Gastrocnemius medialis (tissue), 4 donors: ENCODE results near the gene YPEL5.

Experiments
- CTCF ChIP-seq, 5 experiments: fragments of 450-650 bp in 3 of 5; fragments of 200-600 bp in 2 of 5; sonication (generic) in 2 of 5; IDR thresholded peaks in 4 of 5; conservative IDR thresholded peaks in 1 of 5; 1 replicate in 4 of 5; 2 replicates in 1 of 5; pipeline ENCODE4 v1.5.1; 2016 to 2019; ENCODE audit warnings: antibody characterized with exemption in 5 of 5, mild to moderate bottlenecking in 3 of 5, moderate library complexity in 3 of 5
- POLR2A ChIP-seq, 2 donors: fragments of 450-650 bp; IDR thresholded peaks; one replicate each; pipeline ENCODE4 v1.6.1; 2017; ENCODE audit warnings: antibody characterized with exemption in 2 of 2, mild to moderate bottlenecking in 2 of 2, moderate library complexity in 2 of 2

- TF ChIP-seq POLR2A (IDR thresholded peaks at IDR 0.05) (no peak), CTCF (IDR thresholded peaks at IDR 0.05 in 4 of 5, conservative IDR thresholded peaks at IDR 0.05 in 1 of 5) (no peak)
These were observed 41.3 kb upstream of the YPEL5 start for GRCh38 chr2:30105556-30105955.
